ENCODE results near the gene RPP40. TPM values are rescaled to one million over a fixed set of nuclear protein-coding genes. Genes with fewer than 3 reads are reported as not detected.

Gene RPP40
- total and polyA plus RNA-seq, 2 of the 8 experiments (the other 6 are each of a cell fraction or from before 2014, with no cell fraction given), result 7.0 to 15.7 TPM

- TF ChIP-seq, protein P1, sequence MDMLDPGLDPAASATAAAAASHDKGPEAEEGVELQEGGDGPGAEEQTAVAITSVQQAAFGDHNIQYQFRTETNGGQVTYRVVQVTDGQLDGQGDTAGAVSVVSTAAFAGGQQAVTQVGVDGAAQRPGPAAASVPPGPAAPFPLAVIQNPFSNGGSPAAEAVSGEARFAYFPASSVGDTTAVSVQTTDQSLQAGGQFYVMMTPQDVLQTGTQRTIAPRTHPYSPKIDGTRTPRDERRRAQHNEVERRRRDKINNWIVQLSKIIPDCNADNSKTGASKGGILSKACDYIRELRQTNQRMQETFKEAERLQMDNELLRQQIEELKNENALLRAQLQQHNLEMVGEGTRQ (IDR thresholded peaks at IDR 0.05; ENCODE audit: low read length), result no peak
- TF ChIP-seq KDM5A (IDR thresholded peaks at IDR 0.05; ENCODE audit: low read length), result no peak
- TF ChIP-seq EZH2 (IDR thresholded peaks at IDR 0.05; ENCODE audit: low read depth, low read length, severe bottlenecking), result no peak
- TF ChIP-seq SP1 (IDR thresholded peaks at IDR 0.05; ENCODE audit: low read depth, low read length), result no peak
- TF ChIP-seq TAF1 (IDR thresholded peaks at IDR 0.05; ENCODE audit: low read depth, low read length), result no peak
- no peak for TF ChIP-seq SIN3A (conservative IDR thresholded peaks at IDR 0.05 in 1 of 2, IDR thresholded peaks at IDR 0.05 in 1 of 2; ENCODE audit: low read depth in 1 of 2, low read length in 2 of 2)
Measured at GRCh38 chr6:5031150-5031549, 27.3 kb upstream of the RPP40 start (continued).
